Endothelial cell of umbilical vein (primary cell): Measurements from ENCODE around the gene LGALS8. TPM values are rescaled to one million over a fixed set of nuclear protein-coding genes. Genes with fewer than 3 reads are reported as not detected.

Source experiments
- BruUV-seq: library from RNA; stranded (reverse); fragments of 400-500 nt; replicated peaks from 2 replicates; lab custom pipeline; 2021; lab: Mats Ljungman, UMichigan
- CTCF ChIA-PET: fragments of 300-600, 350-600 bp; sonication (Branson Sonifier 250); formaldehyde crosslinking; loops from one replicate; lab custom pipeline; 2021; ENCODE audit warnings: antibody characterized with exemption, inconsistent platforms; lab: Charles Lee
- POLR2A ChIA-PET: fragments of 300-600, 350-600 bp; sonication (Branson Sonifier 250); formaldehyde crosslinking; loops from one replicate; lab custom pipeline; 2021; ENCODE audit warnings: antibody characterized with exemption, inconsistent platforms; lab: Charles Lee
- DNase-seq: peaks from one replicate; pipeline ENCODE4 v3.0.0-alpha.2; 2011; ENCODE audit warnings: low read depth, low spot score
- FAIRE-seq: peaks from 2 replicates; lab custom pipeline; 2011; peaks lifted over from hg19 to GRCh38; lab: Jason Lieb, UNC
- H2AFZ ChIP-seq: 2 replicates; pipeline ENCODE4 v1.6.0; 2012; ENCODE audit warnings: low read depth, low read length, control low read depth, inconsistent platforms
- H3K27ac ChIP-seq: 2 replicates; pipeline ENCODE4 v1.5.1; 2011; ENCODE audit warnings: low read depth, mild to moderate bottlenecking, control low read depth, low read length, moderate library complexity; ENCODE audit not compliant: insufficient read depth
- H3K27me3 ChIP-seq, 2 experiments: 2 replicates each; pipeline versions ENCODE4 v1.6.0 to v1.6.1; 2011; ENCODE audit warnings: low read length in 2 of 2, mixed read lengths in 1 of 2; ENCODE audit not compliant: control insufficient read depth in 2 of 2, insufficient read depth in 2 of 2
- H3K36me3 ChIP-seq, 2 experiments: 2 replicates in 1 of 2; 3 replicates in 1 of 2; pipeline ENCODE4 v1.5.1; 2011; ENCODE audit warnings: low read length in 2 of 2, mild to moderate bottlenecking in 1 of 2, moderate library complexity in 1 of 2; ENCODE audit not compliant: control insufficient read depth in 2 of 2, insufficient read depth in 2 of 2; ENCODE audit errors: extremely low read depth in 1 of 2
- H3K4me1 ChIP-seq: 3 replicates; pipeline ENCODE4 v1.5.1; 2011; ENCODE audit warnings: mild to moderate bottlenecking, low read length; ENCODE audit not compliant: control insufficient read depth, insufficient read depth; ENCODE audit errors: extremely low read depth
- H3K4me2 ChIP-seq: 2 replicates; pipeline ENCODE4 v1.6.1; 2011; ENCODE audit warnings: low read length, control low read depth, mixed read lengths; ENCODE audit not compliant: insufficient read depth
- H3K4me3 ChIP-seq, 3 experiments: fragments of 200-600 bp in 1 of 3; sonication (generic), shearing (Covaris generic) in 1 of 3; replicated peaks in 1 of 3; 2 replicates each; pipeline ENCODE4 v1.5.1; 2011 to 2016; ENCODE audit warnings: control low read depth in 3 of 3, low read length in 3 of 3, mild to moderate bottlenecking in 2 of 3, inconsistent platforms in 1 of 3, low read depth in 1 of 3, moderate library complexity in 1 of 3; ENCODE audit not compliant: insufficient read depth in 1 of 3
- H3K79me2 ChIP-seq: 2 replicates; pipeline ENCODE4 v1.6.0; 2012; ENCODE audit warnings: low read length, inconsistent platforms; ENCODE audit not compliant: control insufficient read depth, insufficient read depth
- H3K9ac ChIP-seq: replicated peaks from 2 replicates; pipeline ENCODE3; 2011; ENCODE audit warnings: low read length, control low read depth; ENCODE audit not compliant: insufficient read depth; ENCODE audit errors: extremely low read depth
- H3K9me1 ChIP-seq: replicated peaks from 3 replicates; pipeline ENCODE4 v1.6.0; 2011; ENCODE audit warnings: mild to moderate bottlenecking, low read length; ENCODE audit not compliant: control insufficient read depth, insufficient read depth; ENCODE audit errors: extremely low read depth
- H3K9me3 ChIP-seq: replicated peaks from 2 replicates; pipeline ENCODE4 v1.5.1; 2012; ENCODE audit warnings: low read length, inconsistent platforms; ENCODE audit not compliant: control insufficient read depth, insufficient read depth
- H4K20me1 ChIP-seq: replicated peaks from 2 replicates; pipeline ENCODE3; 2011; ENCODE audit warnings: mild to moderate bottlenecking, low read length; ENCODE audit not compliant: control insufficient read depth, insufficient read depth; ENCODE audit errors: extremely low read depth
- CTCF ChIP-seq, 2 donors: IDR thresholded peaks; 1 replicate in 1 of 2; 2 replicates in 1 of 2; pipeline ENCODE4 v1.5.1; 2011; ENCODE audit warnings: low read length in 2 of 2, mild to moderate bottlenecking in 2 of 2, moderate library complexity in 2 of 2, control low read depth in 1 of 2, inconsistent platforms in 1 of 2, low read depth in 1 of 2; ENCODE audit not compliant: insufficient read depth in 1 of 2; ENCODE audit errors: extremely low read depth in 1 of 2
- EZH2 ChIP-seq: IDR thresholded peaks from 2 replicates; pipeline ENCODE4 v1.6.1; 2012; ENCODE audit warnings: borderline replicate concordance, low read depth, mild to moderate bottlenecking, moderate library complexity, low read length, inconsistent platforms; ENCODE audit not compliant: severe bottlenecking
- FOS ChIP-seq: IDR thresholded peaks from 2 replicates; pipeline ENCODE4 v1.6.1; 2011; ENCODE audit warnings: mild to moderate bottlenecking, low read length, moderate library complexity, borderline replicate concordance; ENCODE audit not compliant: insufficient read depth
- GATA2 ChIP-seq: IDR thresholded peaks from 2 replicates; pipeline ENCODE4 v1.7.0; 2011; ENCODE audit warnings: low read depth, mild to moderate bottlenecking, moderate library complexity, mixed read lengths, low read length; ENCODE audit not compliant: insufficient read length, insufficient read depth
- JUN ChIP-seq: IDR thresholded peaks from 2 replicates; pipeline ENCODE4 v1.6.1; 2011; ENCODE audit warnings: borderline replicate concordance, low read depth; ENCODE audit not compliant: insufficient read length, insufficient read depth
- MAX ChIP-seq: IDR thresholded peaks from 2 replicates; pipeline ENCODE4 v1.6.1; 2011; ENCODE audit not compliant: insufficient read depth, insufficient read length
- MYC ChIP-seq: IDR thresholded peaks from one replicate; pipeline ENCODE4 v1.6.1; 2011; ENCODE audit warnings: mild to moderate bottlenecking, low read depth, low read length
- POLR2A ChIP-seq: IDR thresholded peaks from 2 replicates; pipeline ENCODE4 v1.6.1; 2012; ENCODE audit warnings: low read depth, mild to moderate bottlenecking, control low read depth, low read length
- POLR2AphosphoS5 ChIP-seq: IDR thresholded peaks from 2 replicates; pipeline ENCODE4 v1.6.1; 2012; ENCODE audit warnings: low read depth, mild to moderate bottlenecking, control low read depth, low read length, moderate library complexity; ENCODE audit not compliant: insufficient read depth
- dilution Hi-C: fragments of 300-500 bp; cut with MboI; formaldehyde crosslinking; loops from one replicate; pipeline ENCODE4 v1.15.0; 2019; ENCODE audit warnings: low sequenced_read_pairs; ENCODE audit not compliant: extremely low pct_ligation_motif_present
- intact Hi-C: fragments of 100-400 bp; cut with micrococcal nuclease; formaldehyde crosslinking; loops from one replicate; pipeline ENCODE4 v1.10.0; 2022
- polyA plus RNA-seq, 4 experiments: library from polyadenylated mRNA; depleted of rRNA in 3 of 4; stranded (reverse) in 3 of 4; unstranded in 1 of 4; fragments of >200 nt; gene quantifications; 2 replicates each; pipeline versions ENCODE4 v1.2.1 to v1.2.3, GENCODE V29; 2011 to 2012; ENCODE audit warnings: missing spikeins in 1 of 4
- total RNA-seq: library from RNA; stranded (reverse); gene quantifications from 2 replicates; pipeline ENCODE4 v1.2.3, GENCODE V29; 2021

The LGALS8 gene
- total and polyA plus RNA-seq, 2 donors (not counting 3 experiments of a cell fraction or from before 2014, with no cell fraction given) = 45.6 to 49.9 TPM

GRCh38 chr1:236535190-236535589, 11.4 kb downstream of the LGALS8 start:
- ChIA-PET CTCF (interaction anchor here (1.0 kb wide), 1 partner anchor 427 kb away, joined by 3 read pairs; no protein-coding TSS in a partner anchor), POLR2A (no interaction called here)
- Histone ChIP-seq H3K9ac (no peak overlapping the region), H3K4me1 (peaks cover 14% of the 10 kb centered on the region), H3K36me3 (peaks cover 3 to 16% of the 10 kb centered on the region in 2 experiments), H3K27ac (no peak overlapping the region), H3K79me2 (peaks cover 3% of the 10 kb centered on the region), H3K9me1 (no peaks in the 10 kb centered on the region), H4K20me1 (no peaks in the 10 kb centered on the region), H2AFZ (no peak overlapping the region), H3K4me2 (no peak overlapping the region), H3K9me3 (no peaks in the 10 kb centered on the region), H3K27me3 (no peaks in the 10 kb centered on the region), H3K4me3 (no peak overlapping the region)
- BruUV-seq = no TSS peak
- no peak for FAIRE-seq
- TF ChIP-seq POLR2A (no peak), JUN (no peak), MAX (no peak), GATA2 (no peak), POLR2AphosphoS5 (no peak), CTCF (IDR thresholded peaks at IDR 0.05; ENCODE audit: extremely low read depth in 1 of 2, insufficient read depth in 1 of 2, low read depth in 1 of 2, low read length in 2 of 2) (no peak), MYC (no peak), EZH2 (no peak), FOS (no peak)
- dilution Hi-C loops (no loop called here), intact Hi-C loops (no loop called here)
- DNase-seq = no peak
